SK-N-SH (cell line): ENCODE data around the gene MUC2. TPM values are rescaled to one million over a fixed set of nuclear protein-coding genes. Genes with fewer than 3 reads are reported as not detected.

Source experiments
- CTCF ChIA-PET: fragments of 300-600, 350-600 bp; formaldehyde crosslinking; extraction: SDS; loops from one replicate; lab custom pipeline; 2021; lab: Yijun Ruan, JAX
- POLR2A ChIA-PET: fragments of 350-600 bp; sonication (Branson Sonifier 250); formaldehyde crosslinking; extraction: SDS; loops from one replicate; lab custom pipeline; 2020; ENCODE audit warnings: antibody characterized with exemption, inconsistent platforms; lab: Yijun Ruan, JAX
- DNase-seq: peaks from one replicate; pipeline ENCODE4 v3.0.0; 2012
- H2AFZ ChIP-seq: fragments of 200-600 bp; sonication (generic); 2 replicates; pipeline ENCODE4 v1.8.1; 2016; ENCODE audit warnings: antibody characterized with exemption, mild to moderate bottlenecking, low read depth
- H3F3A ChIP-seq: fragments of 200-600 bp; sonication (generic); replicated peaks from 2 replicates; pipeline ENCODE3; 2016; ENCODE audit warnings: antibody characterized with exemption, mild to moderate bottlenecking; ENCODE audit not compliant: insufficient read depth
- H3K27ac ChIP-seq, 2 experiments: fragments of 200-500 bp in 1 of 2; fragments of 200-600 bp in 1 of 2; sonication (Bioruptor generic) in 1 of 2; sonication (generic), shearing (Covaris generic) in 1 of 2; 2 replicates each; pipeline versions ENCODE4 v1.5.1 to v1.6.1; 2014 to 2016; ENCODE audit warnings: low read depth in 2 of 2, inconsistent platforms in 1 of 2, low read length in 1 of 2, mild to moderate bottlenecking in 1 of 2, mixed read lengths in 1 of 2
- H3K27me3 ChIP-seq: fragments of 200-600 bp; sonication (generic), shearing (Covaris generic); 2 replicates; pipeline ENCODE4 v1.6.1; 2016; ENCODE audit warnings: mixed run types; ENCODE audit not compliant: insufficient read depth
- H3K36me3 ChIP-seq, 2 experiments: fragments of 200-500 bp in 1 of 2; fragments of 200-600 bp in 1 of 2; sonication (Bioruptor generic) in 1 of 2; sonication (generic) in 1 of 2; replicated peaks in 1 of 2; 2 replicates each; pipeline versions ENCODE3 to v1.5.1; 2014 to 2016; ENCODE audit warnings: low read length in 1 of 2, mild to moderate bottlenecking in 1 of 2; ENCODE audit not compliant: insufficient read depth in 2 of 2, control insufficient read depth in 1 of 2
- H3K4me1 ChIP-seq, 2 experiments: fragments of 200-500 bp in 1 of 2; fragments of 200-600 bp in 1 of 2; sonication (Bioruptor generic) in 1 of 2; sonication (generic), shearing (Covaris generic) in 1 of 2; 2 replicates each; pipeline versions ENCODE4 v1.5.1 to v1.6.1; 2014 to 2016; ENCODE audit warnings: low read depth in 1 of 2, low read length in 1 of 2, mixed run types in 1 of 2; ENCODE audit not compliant: insufficient read depth in 2 of 2, control insufficient read depth in 1 of 2
- H3K4me2 ChIP-seq: fragments of 200-600 bp; sonication (generic), shearing (Covaris generic); 2 replicates; pipeline ENCODE4 v1.6.1; 2017; ENCODE audit warnings: mixed run types
- H3K4me3 ChIP-seq, 2 experiments: fragments of 200-500 bp in 1 of 2; fragments of 200-600 bp in 1 of 2; sonication (Bioruptor generic) in 1 of 2; sonication (generic), shearing (Covaris generic) in 1 of 2; 2 replicates each; pipeline versions ENCODE4 v1.5.1 to v1.8.1; 2014 to 2016; ENCODE audit warnings: low read depth in 2 of 2, inconsistent platforms in 1 of 2, low read length in 1 of 2, mild to moderate bottlenecking in 1 of 2, mixed read lengths in 1 of 2, moderate library complexity in 1 of 2
- H3K79me2 ChIP-seq: fragments of 200-600 bp; sonication (generic); 2 replicates; pipeline ENCODE4 v1.8.1; 2017; ENCODE audit warnings: mild to moderate bottlenecking; ENCODE audit not compliant: insufficient read depth
- H3K9ac ChIP-seq: fragments of 200-600 bp; sonication (generic); 2 replicates; pipeline ENCODE4 v1.6.1; 2017; ENCODE audit warnings: mixed run types
- H3K9me2 ChIP-seq: fragments of 200-600 bp; sonication (generic); 2 replicates; pipeline ENCODE4 v1.6.1; 2017; ENCODE audit warnings: mixed run types
- H3K9me3 ChIP-seq: fragments of 200-600 bp; sonication (generic); 2 replicates; pipeline ENCODE4 v1.6.1; 2017; ENCODE audit warnings: mixed run types, mild to moderate bottlenecking, moderate library complexity
- H4K20me1 ChIP-seq: fragments of 200-600 bp; sonication (generic); 2 replicates; pipeline ENCODE4 v1.6.1; 2017; ENCODE audit warnings: mild to moderate bottlenecking, mixed run types; ENCODE audit not compliant: insufficient read depth
- CTCF ChIP-seq: fragments of 200-600 bp; sonication (generic); IDR thresholded peaks from 2 replicates; pipeline ENCODE4 v1.6.1; 2017; ENCODE audit warnings: antibody characterized with exemption, mild to moderate bottlenecking, moderate library complexity
- EP300 ChIP-seq, 2 experiments: IDR thresholded peaks; 2 replicates each; pipeline versions ENCODE4 v1.4.0 to v1.6.1; 2012; ENCODE audit warnings: borderline replicate concordance in 1 of 2, low read depth in 1 of 2, low read length in 1 of 2
- EZH2phosphoT487 ChIP-seq: fragments of 200-600 bp; sonication (generic); IDR thresholded peaks from 2 replicates; pipeline ENCODE4 v1.6.1; 2017; ENCODE audit warnings: low read depth, mixed run types, mild to moderate bottlenecking, antibody characterized with exemption, moderate library complexity, borderline replicate concordance
- FOSL2 ChIP-seq: IDR thresholded peaks from 2 replicates; pipeline ENCODE4 v1.4.0; 2012; ENCODE audit warnings: low read depth, mild to moderate bottlenecking, moderate library complexity, borderline replicate concordance
- GABPA ChIP-seq: IDR thresholded peaks from 2 replicates; pipeline ENCODE4 v1.4.0; 2012; ENCODE audit warnings: low read depth, mild to moderate bottlenecking
- MAX ChIP-seq: IDR thresholded peaks from 2 replicates; pipeline ENCODE4 v1.4.0; 2012; ENCODE audit warnings: low read depth
- NFIC ChIP-seq: IDR thresholded peaks from 2 replicates; pipeline ENCODE4 v1.4.0; 2012; ENCODE audit warnings: borderline replicate concordance
- PBX3 ChIP-seq: IDR thresholded peaks from 2 replicates; pipeline ENCODE4; 2012
- POLR2AphosphoS5 ChIP-seq: IDR thresholded peaks from 2 replicates; pipeline ENCODE4 v1.6.1; 2012; ENCODE audit warnings: low read depth, low read length
- RAD21 ChIP-seq: IDR thresholded peaks from 2 replicates; pipeline ENCODE4 v1.6.1; 2012; ENCODE audit warnings: mild to moderate bottlenecking, low read length
- RCOR1 ChIP-seq: fragments of 150-350 bp; IDR thresholded peaks from 2 replicates; pipeline ENCODE4 v1.6.1; 2017; ENCODE audit warnings: antibody characterized with exemption, low read length
- SIN3A ChIP-seq: IDR thresholded peaks from 2 replicates; pipeline ENCODE4 v1.6.1; 2012; ENCODE audit warnings: low read depth, mild to moderate bottlenecking, low read length, moderate library complexity, borderline replicate concordance
- SMC3 ChIP-seq: IDR thresholded peaks from 2 replicates; pipeline ENCODE4 v1.6.1; 2012; ENCODE audit warnings: low read depth, low read length, improper control_type of control experiment
- TAF1 ChIP-seq: IDR thresholded peaks from 2 replicates; pipeline ENCODE4 v1.6.1; 2012; ENCODE audit warnings: low read depth, mild to moderate bottlenecking, low read length, moderate library complexity, borderline replicate concordance
- TCF12 ChIP-seq: IDR thresholded peaks from 2 replicates; pipeline ENCODE4 v1.4.0; 2012
- WGBS: methylation state at CpG from one replicate; pipeline ENCODE4 v1.1.6; 2017; ENCODE audit warnings: low lambda C conversion rate; 5-methylcytosine and 5-hydroxymethylcytosine counted together
- polyA plus RNA-seq, 3 experiments: library from polyadenylated mRNA; depleted of rRNA; stranded (reverse); fragments of >200 nt; gene quantifications; 2 replicates each; pipeline ENCODE4 v1.2.3, GENCODE V29; 2012

The MUC2 gene
- polyA plus RNA-seq, 1 of the 3 experiments (the other 2 are of a cell fraction) = not detected

- TF ChIP-seq RCOR1 (no peak), TAF1 (no peak), GABPA (no peak), NFIC (no peak), PBX3 (no peak), SIN3A (no peak), TCF12 (no peak), POLR2AphosphoS5 (no peak), FOSL2 (no peak), EZH2phosphoT487 (no peak), MAX (no peak), RAD21 (no peak), EP300 (IDR thresholded peaks at IDR 0.05; ENCODE audit: borderline replicate concordance in 1 of 2, low read depth in 1 of 2, low read length in 1 of 2) (no peak), CTCF (no peak), SMC3 (no peak)
- no peaks in the 10 kb centered on the region for H3K79me2 ChIP-seq
- H2AFZ ChIP-seq = no peak overlapping the region
- POLR2A ChIA-PET = no interaction called here
- H3K9me2 ChIP-seq = no peaks in the 10 kb centered on the region
- no peaks in the 10 kb centered on the region for H4K20me1 ChIP-seq
- H3K9ac ChIP-seq = no peak overlapping the region
- no peak for DNase-seq
- H3K9me3 ChIP-seq = no peaks in the 10 kb centered on the region
- H3K36me3 ChIP-seq = no peaks in the 10 kb centered on the region
- no peak overlapping the region for H3K27ac ChIP-seq
- H3K27me3 ChIP-seq = no peaks in the 10 kb centered on the region
- no peak overlapping the region for H3K4me3 ChIP-seq
- H3F3A ChIP-seq = no peaks in the 10 kb centered on the region
- no peaks in the 10 kb centered on the region for H3K4me1 ChIP-seq
- 87% methylated on average over 17 of the region's 33 CpGs for WGBS
- H3K4me2 ChIP-seq = no peak overlapping the region
- CTCF ChIA-PET = no interaction called here
Observed at GRCh38 chr11:1088927-1089737, 14.5 kb downstream of the MUC2 start.
